Panc1 (cell line): ENCODE results near the gene GNAT3. TPM values are rescaled to one million over a fixed set of nuclear protein-coding genes. Genes with fewer than 3 reads are reported as not detected.

Source experiments
- ATAC-seq: fragments of 200-7000 bp; cut with Tn5 transposase; 2 replicates; pipeline ENCODE4 v1.9.1; 2020; ENCODE audit warnings: mild to moderate bottlenecking, moderate library complexity
- Bru-seq: library from RNA; stranded (reverse); fragments of 400-500 nt; gene quantifications from one replicate; lab custom pipeline; 2021; lab: Mats Ljungman, UMichigan
- BruChase-seq, 2 experiments: library from RNA; stranded (reverse); fragments of 400-500 nt; gene quantifications; one replicate each; lab custom pipeline; 2021; lab: Mats Ljungman, UMichigan
- BruUV-seq: library from RNA; stranded (reverse); fragments of 400-500 nt; replicated peaks from 2 replicates; lab custom pipeline; 2021; lab: Mats Ljungman, UMichigan
- CTCF ChIA-PET: fragments of 300-600 bp; sonication (Branson Sonifier 250); formaldehyde crosslinking; loops from one replicate; lab custom pipeline; 2022; ENCODE audit warnings: antibody characterized with exemption; lab: Charles Lee
- POLR2A ChIA-PET: fragments of 300-600 bp; sonication (Branson Sonifier 250); formaldehyde crosslinking; loops from one replicate; lab custom pipeline; 2022; ENCODE audit warnings: antibody characterized with exemption; lab: Charles Lee
- DNase-seq: peaks from one replicate; pipeline ENCODE4 v3.0.0-alpha.2; 2010; ENCODE audit warnings: low read depth, low spot score
- H3K27ac ChIP-seq: 2 replicates; pipeline ENCODE4 v1.5.1; 2011; ENCODE audit warnings: mild to moderate bottlenecking, low read length, inconsistent platforms
- H3K27me3 ChIP-seq: fragments of 200-500 bp; sonication (Bioruptor generic); 2 replicates; pipeline ENCODE4 v1.6.0; 2014; ENCODE audit warnings: low read length, inconsistent platforms; ENCODE audit not compliant: control insufficient read depth, insufficient read depth
- H3K36me3 ChIP-seq: fragments of 200-500 bp; sonication (Bioruptor generic); 2 replicates; pipeline ENCODE4 v1.5.1; 2014; ENCODE audit warnings: inconsistent platforms, mild to moderate bottlenecking, low read length, moderate library complexity; ENCODE audit not compliant: control insufficient read depth, insufficient read depth
- H3K4me1 ChIP-seq: 2 replicates; pipeline ENCODE4 v1.5.1; 2011; ENCODE audit warnings: inconsistent platforms, mild to moderate bottlenecking, low read length, moderate library complexity; ENCODE audit not compliant: control insufficient read depth, insufficient read depth
- H3K4me3 ChIP-seq, 2 experiments: 2 replicates each; pipeline ENCODE4 v1.5.1; 2011 to 2012; ENCODE audit warnings: low read depth in 2 of 2, low read length in 2 of 2, mild to moderate bottlenecking in 2 of 2, inconsistent platforms in 1 of 2, moderate library complexity in 1 of 2
- H3K9me3 ChIP-seq: fragments of 200-500 bp; sonication (Bioruptor generic); 2 replicates; pipeline ENCODE4 v1.5.1; 2014; ENCODE audit warnings: low read depth, mild to moderate bottlenecking, inconsistent platforms, low read length, moderate library complexity; ENCODE audit not compliant: control insufficient read depth, insufficient read depth
- POLR2AphosphoS5 ChIP-seq: IDR thresholded peaks from 2 replicates; pipeline ENCODE4 v1.6.1; 2012; ENCODE audit warnings: mild to moderate bottlenecking, low read depth, low read length, moderate library complexity
- SIN3A ChIP-seq: IDR thresholded peaks from 2 replicates; pipeline ENCODE4 v1.6.1; 2012; ENCODE audit warnings: low read depth, mild to moderate bottlenecking, low read length, moderate library complexity, borderline replicate concordance; ENCODE audit not compliant: insufficient read depth
- TCF7L2 ChIP-seq: IDR thresholded peaks from 2 replicates; pipeline ENCODE4 v1.6.1; 2011; ENCODE audit warnings: mild to moderate bottlenecking, low read depth, low read length, inconsistent platforms
- in situ Hi-C: cut with HindIII; loops from 2 replicates; pipeline ENCODE4 v1.10.0; 2016; ENCODE audit warnings: low sequenced_read_pairs, low pct_unique_long_range_greater_than_20kb
- intact Hi-C: fragments of 100-400 bp; cut with micrococcal nuclease; formaldehyde crosslinking; loops from one replicate; pipeline ENCODE4 v1.10.0; 2022; ENCODE audit not compliant: unreplicated experiment
- long read RNA-seq: library from polyadenylated mRNA; unstranded; transcript quantifications from one replicate; pipeline ENCODE4 v2.0.0, GENCODE V29; 2021; ENCODE audit not compliant: unreplicated experiment
- polyA plus RNA-seq: library from polyadenylated mRNA; unstranded; fragments of >200 nt; gene quantifications from one replicate; pipeline ENCODE4 v1.2.1, GENCODE V29; 2012; ENCODE audit warnings: missing spikeins; ENCODE audit not compliant: insufficient read length
- total RNA-seq: library from RNA; stranded (reverse); gene quantifications from one replicate; pipeline ENCODE4 v1.2.1, GENCODE V29; 2021; ENCODE audit not compliant: unreplicated experiment
- TF ChIP-seq, protein P1 (sequence below), 2 experiments: IDR thresholded peaks; 2 replicates each; pipeline ENCODE4 v1.6.1; 2011 to 2012; ENCODE audit warnings: low read depth in 2 of 2, control low read depth in 1 of 2, low read length in 1 of 2, mild to moderate bottlenecking in 1 of 2, moderate library complexity in 1 of 2; ENCODE audit not compliant: insufficient read depth in 1 of 2
- TF ChIP-seq, protein P2 (sequence below): fragments of 450-650 bp; IDR thresholded peaks from 2 replicates; pipeline ENCODE4 v1.5.1; 2017; ENCODE audit warnings: mild to moderate bottlenecking

The GNAT3 gene
- not detected for total RNA-seq
- polyA plus RNA-seq: not detected
- percentile 6 among the genes with signal in this experiment for Bru-seq, nascent RNA
- percentile 7 among the genes with signal in this experiment for BruChase-seq, experiment 1, labeled RNA remaining after a 2-hour chase
- percentile 2 among the genes with signal in this experiment for BruChase-seq, experiment 2, labeled RNA remaining after a 6-hour chase
- long read RNA-seq: 0 reads

DNA sequence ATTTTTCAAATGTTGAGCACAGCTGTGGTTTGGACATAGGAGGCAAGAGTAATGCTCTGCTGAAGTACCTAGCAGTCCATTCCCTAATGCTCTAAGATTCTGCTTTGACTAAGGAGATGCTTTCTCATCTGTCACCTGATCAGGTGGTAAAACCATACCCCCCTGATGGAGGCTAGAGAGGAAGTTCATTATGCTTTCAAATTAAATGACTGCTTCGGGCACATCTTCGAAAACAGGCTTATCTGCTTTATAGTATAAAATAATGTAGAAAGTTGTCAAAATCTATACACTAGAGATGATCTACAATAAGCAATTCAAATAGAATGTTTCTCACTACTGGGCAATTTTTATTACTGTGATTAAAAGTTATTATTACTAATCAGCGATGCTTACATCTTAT lies at the start of gene GNAT3:
TSS of gene GNAT3 (minus strand) at position 101 of the 400 bp plus-strand sequence. CDS start 138 bp downstream, outside the sequence.
- CTCF ChIA-PET: no interaction called here
- H3K9me3 ChIP-seq: no peaks in the 10 kb centered on the region
- POLR2A ChIA-PET: no interaction called here
- no peak within 1 kb of the TSS for H3K4me3 ChIP-seq
- BruUV-seq: no TSS peak
- no peaks in the 10 kb centered on the region for H3K27me3 ChIP-seq
- H3K36me3 ChIP-seq: no peaks in the 10 kb centered on the region
- in situ Hi-C loops: no loop called here
- H3K4me1 ChIP-seq: no peaks in the 10 kb centered on the region; the same call in 1 of the 2 replicates
- TF ChIP-seq POLR2AphosphoS5: no peak
- TF ChIP-seq, protein P1, sequence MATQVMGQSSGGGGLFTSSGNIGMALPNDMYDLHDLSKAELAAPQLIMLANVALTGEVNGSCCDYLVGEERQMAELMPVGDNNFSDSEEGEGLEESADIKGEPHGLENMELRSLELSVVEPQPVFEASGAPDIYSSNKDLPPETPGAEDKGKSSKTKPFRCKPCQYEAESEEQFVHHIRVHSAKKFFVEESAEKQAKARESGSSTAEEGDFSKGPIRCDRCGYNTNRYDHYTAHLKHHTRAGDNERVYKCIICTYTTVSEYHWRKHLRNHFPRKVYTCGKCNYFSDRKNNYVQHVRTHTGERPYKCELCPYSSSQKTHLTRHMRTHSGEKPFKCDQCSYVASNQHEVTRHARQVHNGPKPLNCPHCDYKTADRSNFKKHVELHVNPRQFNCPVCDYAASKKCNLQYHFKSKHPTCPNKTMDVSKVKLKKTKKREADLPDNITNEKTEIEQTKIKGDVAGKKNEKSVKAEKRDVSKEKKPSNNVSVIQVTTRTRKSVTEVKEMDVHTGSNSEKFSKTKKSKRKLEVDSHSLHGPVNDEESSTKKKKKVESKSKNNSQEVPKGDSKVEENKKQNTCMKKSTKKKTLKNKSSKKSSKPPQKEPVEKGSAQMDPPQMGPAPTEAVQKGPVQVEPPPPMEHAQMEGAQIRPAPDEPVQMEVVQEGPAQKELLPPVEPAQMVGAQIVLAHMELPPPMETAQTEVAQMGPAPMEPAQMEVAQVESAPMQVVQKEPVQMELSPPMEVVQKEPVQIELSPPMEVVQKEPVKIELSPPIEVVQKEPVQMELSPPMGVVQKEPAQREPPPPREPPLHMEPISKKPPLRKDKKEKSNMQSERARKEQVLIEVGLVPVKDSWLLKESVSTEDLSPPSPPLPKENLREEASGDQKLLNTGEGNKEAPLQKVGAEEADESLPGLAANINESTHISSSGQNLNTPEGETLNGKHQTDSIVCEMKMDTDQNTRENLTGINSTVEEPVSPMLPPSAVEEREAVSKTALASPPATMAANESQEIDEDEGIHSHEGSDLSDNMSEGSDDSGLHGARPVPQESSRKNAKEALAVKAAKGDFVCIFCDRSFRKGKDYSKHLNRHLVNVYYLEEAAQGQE (IDR thresholded peaks at IDR 0.05; ENCODE audit: insufficient read depth in 1 of 2, low read depth in 2 of 2, low read length in 1 of 2): no peak
- TF ChIP-seq, protein P2, sequence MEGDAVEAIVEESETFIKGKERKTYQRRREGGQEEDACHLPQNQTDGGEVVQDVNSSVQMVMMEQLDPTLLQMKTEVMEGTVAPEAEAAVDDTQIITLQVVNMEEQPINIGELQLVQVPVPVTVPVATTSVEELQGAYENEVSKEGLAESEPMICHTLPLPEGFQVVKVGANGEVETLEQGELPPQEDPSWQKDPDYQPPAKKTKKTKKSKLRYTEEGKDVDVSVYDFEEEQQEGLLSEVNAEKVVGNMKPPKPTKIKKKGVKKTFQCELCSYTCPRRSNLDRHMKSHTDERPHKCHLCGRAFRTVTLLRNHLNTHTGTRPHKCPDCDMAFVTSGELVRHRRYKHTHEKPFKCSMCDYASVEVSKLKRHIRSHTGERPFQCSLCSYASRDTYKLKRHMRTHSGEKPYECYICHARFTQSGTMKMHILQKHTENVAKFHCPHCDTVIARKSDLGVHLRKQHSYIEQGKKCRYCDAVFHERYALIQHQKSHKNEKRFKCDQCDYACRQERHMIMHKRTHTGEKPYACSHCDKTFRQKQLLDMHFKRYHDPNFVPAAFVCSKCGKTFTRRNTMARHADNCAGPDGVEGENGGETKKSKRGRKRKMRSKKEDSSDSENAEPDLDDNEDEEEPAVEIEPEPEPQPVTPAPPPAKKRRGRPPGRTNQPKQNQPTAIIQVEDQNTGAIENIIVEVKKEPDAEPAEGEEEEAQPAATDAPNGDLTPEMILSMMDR: no peak
- TF ChIP-seq TCF7L2: no peak
- no peak for TF ChIP-seq SIN3A
- intact Hi-C loops: no loop called here
- no peak within 1 kb of the TSS for H3K27ac ChIP-seq
- no peak for ATAC-seq
- DNase-seq: no peak

DNA sequence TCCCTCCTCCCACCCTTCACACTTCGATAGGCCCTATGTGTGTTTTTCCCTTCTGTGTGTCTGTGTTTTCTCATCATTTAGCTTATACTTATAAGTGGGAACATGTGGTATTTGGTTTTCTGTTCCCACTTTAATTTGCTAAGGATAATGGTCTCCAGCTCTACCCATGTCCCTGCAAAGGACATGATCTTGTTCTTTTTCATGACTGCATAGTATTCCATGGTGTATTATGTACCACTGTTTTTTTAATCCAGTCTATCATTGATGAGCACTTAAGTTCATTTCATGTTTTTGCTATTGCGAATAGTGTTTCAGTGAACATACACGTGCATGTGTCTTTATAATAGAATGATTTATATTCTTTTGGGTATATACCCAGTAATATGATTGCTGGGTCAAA lies 46.3 kb upstream of the GNAT3 start:
- ATAC-seq: no peak
- in situ Hi-C loops: no loop called here
- CTCF ChIA-PET: no interaction called here
- TF ChIP-seq, protein P2: no peak
- TF ChIP-seq TCF7L2 (no peak), POLR2AphosphoS5 (no peak), SIN3A (no peak)
- H3K27me3 ChIP-seq: no peaks in the 10 kb centered on the region
- intact Hi-C loops: no loop called here
- POLR2A ChIA-PET: no interaction called here
- no peaks in the 10 kb centered on the region for H3K4me1 ChIP-seq
- no peak overlapping the region for H3K27ac ChIP-seq
- no TSS peak for BruUV-seq
- no peak overlapping the region for H3K4me3 ChIP-seq
- DNase-seq: no peak
- no peaks in the 10 kb centered on the region for H3K36me3 ChIP-seq
- H3K9me3 ChIP-seq: no peaks in the 10 kb centered on the region
